OCI-LY1 (cell line): ENCODE measurements around the gene KCNK4.

Experiments used
- H2AFZ ChIP-seq: fragments of 200-600 bp; sonication (generic), shearing (Covaris generic); 2 replicates; pipeline ENCODE4 v1.6.0; 2014; ENCODE audit warnings: antibody characterized with exemption, mild to moderate bottlenecking, low read length
- H3F3A ChIP-seq: fragments of 200-600 bp; sonication (generic), shearing (Covaris generic); 2 replicates; pipeline ENCODE4 v1.6.0; 2014; ENCODE audit warnings: mild to moderate bottlenecking, antibody characterized with exemption, low read length, moderate library complexity; ENCODE audit not compliant: insufficient read depth
- H3K27ac ChIP-seq: fragments of 200-600 bp; sonication (generic); 2 replicates; pipeline ENCODE4 v1.5.1; 2014; ENCODE audit warnings: low read length, mixed run types, mild to moderate bottlenecking, low read depth; ENCODE audit not compliant: poor library complexity, severe bottlenecking
- H3K27me3 ChIP-seq: fragments of 200-600 bp; sonication (generic); 2 replicates; pipeline ENCODE4 v1.6.0; 2014; ENCODE audit warnings: antibody characterized with exemption, mild to moderate bottlenecking, low read length, moderate library complexity; ENCODE audit not compliant: insufficient read depth
- H3K36me3 ChIP-seq: fragments of 200-600 bp; sonication (generic); 2 replicates; pipeline ENCODE4 v1.6.1; 2014; ENCODE audit warnings: mild to moderate bottlenecking, antibody characterized with exemption, low read length, moderate library complexity, mixed read lengths; ENCODE audit not compliant: insufficient read depth
- H3K4me1 ChIP-seq: fragments of 200-600 bp; sonication (generic); 2 replicates; pipeline ENCODE4 v1.5.1; 2014; ENCODE audit warnings: mild to moderate bottlenecking, low read length, moderate library complexity; ENCODE audit not compliant: insufficient read depth, severe bottlenecking
- H3K4me2 ChIP-seq: fragments of 200-600 bp; sonication (generic), shearing (Covaris generic); 2 replicates; pipeline ENCODE4 v1.6.1; 2014; ENCODE audit warnings: low read length
- H3K4me3 ChIP-seq: fragments of 200-600 bp; sonication (generic); 2 replicates; pipeline ENCODE4 v1.5.1; 2014; ENCODE audit warnings: low read length, low read depth, mild to moderate bottlenecking, mixed read lengths; ENCODE audit not compliant: poor library complexity, severe bottlenecking
- H3K79me2 ChIP-seq: fragments of 200-600 bp; shearing (Covaris generic); 2 replicates; pipeline ENCODE4 v1.6.1; 2016; ENCODE audit warnings: mixed run types, low read length, mixed read lengths; ENCODE audit not compliant: insufficient read depth
- H3K9ac ChIP-seq: fragments of 200-600 bp; sonication (generic), shearing (Covaris generic); 2 replicates; pipeline ENCODE4 v1.6.1; 2014; ENCODE audit warnings: mild to moderate bottlenecking, low read length, mixed read lengths
- H3K9me2 ChIP-seq: fragments of 200-600 bp; sonication (generic), shearing (Covaris generic); 2 replicates; pipeline ENCODE4 v1.6.1; 2014; ENCODE audit warnings: low read depth, mild to moderate bottlenecking, low read length, mixed read lengths
- H3K9me3 ChIP-seq: fragments of 200-600 bp; shearing (Covaris generic); 2 replicates; pipeline ENCODE4 v1.6.1; 2014; ENCODE audit warnings: low read length, mixed read lengths
- H4K20me1 ChIP-seq: fragments of 200-600 bp; sonication (generic), shearing (Covaris generic); 2 replicates; pipeline ENCODE4 v1.6.0; 2016; ENCODE audit warnings: mild to moderate bottlenecking, low read length; ENCODE audit not compliant: insufficient read depth
- EZH2 ChIP-seq: fragments of 200-600 bp; sonication (generic), shearing (Covaris generic); IDR thresholded peaks from 2 replicates; pipeline ENCODE4 v1.8.0; 2017; ENCODE audit warnings: borderline replicate concordance, mixed run types, mild to moderate bottlenecking, antibody characterized with exemption, low read length, moderate library complexity, mixed read lengths
- TF ChIP-seq, protein P1 (sequence below): fragments of 200-600 bp; sonication (generic), shearing (Covaris generic); IDR thresholded peaks from 2 replicates; pipeline ENCODE4 v1.5.1; 2017; ENCODE audit warnings: mild to moderate bottlenecking, antibody characterized with exemption, low read length, moderate library complexity, mixed read lengths

Gene KCNK4

DNA sequence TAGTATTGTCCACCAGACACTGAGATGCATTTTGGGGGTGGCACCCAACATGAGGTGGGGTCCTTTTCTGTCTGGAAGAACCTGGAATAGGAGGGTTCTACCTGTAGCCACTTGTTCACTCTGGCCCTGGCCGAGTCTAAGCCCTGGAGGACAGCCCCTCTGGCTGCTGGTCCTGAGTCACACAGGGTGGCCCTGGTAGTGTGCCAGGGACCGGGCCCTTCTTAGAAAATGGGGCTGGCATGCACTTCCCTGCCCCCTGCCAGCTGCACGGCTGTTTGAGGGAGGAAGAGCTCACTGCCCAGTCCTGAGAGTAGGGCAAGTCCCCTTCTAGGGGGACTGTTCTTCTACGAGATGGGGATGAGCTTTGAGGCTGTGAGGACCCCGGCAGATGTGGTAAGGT is 37.6 kb upstream of the KCNK4 start:
- TF ChIP-seq, protein P1, sequence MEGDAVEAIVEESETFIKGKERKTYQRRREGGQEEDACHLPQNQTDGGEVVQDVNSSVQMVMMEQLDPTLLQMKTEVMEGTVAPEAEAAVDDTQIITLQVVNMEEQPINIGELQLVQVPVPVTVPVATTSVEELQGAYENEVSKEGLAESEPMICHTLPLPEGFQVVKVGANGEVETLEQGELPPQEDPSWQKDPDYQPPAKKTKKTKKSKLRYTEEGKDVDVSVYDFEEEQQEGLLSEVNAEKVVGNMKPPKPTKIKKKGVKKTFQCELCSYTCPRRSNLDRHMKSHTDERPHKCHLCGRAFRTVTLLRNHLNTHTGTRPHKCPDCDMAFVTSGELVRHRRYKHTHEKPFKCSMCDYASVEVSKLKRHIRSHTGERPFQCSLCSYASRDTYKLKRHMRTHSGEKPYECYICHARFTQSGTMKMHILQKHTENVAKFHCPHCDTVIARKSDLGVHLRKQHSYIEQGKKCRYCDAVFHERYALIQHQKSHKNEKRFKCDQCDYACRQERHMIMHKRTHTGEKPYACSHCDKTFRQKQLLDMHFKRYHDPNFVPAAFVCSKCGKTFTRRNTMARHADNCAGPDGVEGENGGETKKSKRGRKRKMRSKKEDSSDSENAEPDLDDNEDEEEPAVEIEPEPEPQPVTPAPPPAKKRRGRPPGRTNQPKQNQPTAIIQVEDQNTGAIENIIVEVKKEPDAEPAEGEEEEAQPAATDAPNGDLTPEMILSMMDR: no peak
- TF ChIP-seq EZH2: no peak
- Histone ChIP-seq H3K36me3 (peaks cover 12% of the 10 kb centered on the region; the same call in 1 of the 2 replicates), H3K4me1 (peaks cover 22% of the 10 kb centered on the region), H3K27ac (no peak overlapping the region), H2AFZ (no peak overlapping the region), H3F3A (no peaks in the 10 kb centered on the region), H3K9me3 (no peaks in the 10 kb centered on the region), H3K4me3 (no peak overlapping the region), H3K9ac (no peak overlapping the region), H4K20me1 (no peaks in the 10 kb centered on the region), H3K79me2 (no peaks in the 10 kb centered on the region), H3K27me3 (no peaks in the 10 kb centered on the region), H3K9me2 (no peaks in the 10 kb centered on the region), H3K4me2 (no peak overlapping the region)

DNA sequence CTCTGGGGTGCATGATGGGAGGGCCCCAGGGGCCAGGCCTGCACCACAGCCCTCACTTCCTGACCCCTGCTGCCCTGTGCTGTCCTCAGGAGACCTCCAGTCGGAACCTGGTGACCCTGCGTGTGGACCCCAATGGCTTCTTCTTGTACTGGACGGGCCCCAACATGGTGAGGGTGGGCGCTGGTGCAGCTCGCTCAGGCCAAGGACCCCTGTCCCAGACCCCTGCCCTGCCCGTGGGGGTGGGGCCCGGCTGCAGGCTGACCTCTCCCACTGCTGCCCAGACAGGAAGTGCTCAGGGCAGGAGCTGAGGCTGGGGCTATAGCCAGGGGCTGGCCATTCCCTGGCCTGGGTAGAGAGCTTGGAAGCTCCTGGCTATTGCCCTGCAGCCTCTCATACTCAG is 36.8 kb upstream of the KCNK4 start:
- H3K27ac ChIP-seq: no peak overlapping the region

DNA sequence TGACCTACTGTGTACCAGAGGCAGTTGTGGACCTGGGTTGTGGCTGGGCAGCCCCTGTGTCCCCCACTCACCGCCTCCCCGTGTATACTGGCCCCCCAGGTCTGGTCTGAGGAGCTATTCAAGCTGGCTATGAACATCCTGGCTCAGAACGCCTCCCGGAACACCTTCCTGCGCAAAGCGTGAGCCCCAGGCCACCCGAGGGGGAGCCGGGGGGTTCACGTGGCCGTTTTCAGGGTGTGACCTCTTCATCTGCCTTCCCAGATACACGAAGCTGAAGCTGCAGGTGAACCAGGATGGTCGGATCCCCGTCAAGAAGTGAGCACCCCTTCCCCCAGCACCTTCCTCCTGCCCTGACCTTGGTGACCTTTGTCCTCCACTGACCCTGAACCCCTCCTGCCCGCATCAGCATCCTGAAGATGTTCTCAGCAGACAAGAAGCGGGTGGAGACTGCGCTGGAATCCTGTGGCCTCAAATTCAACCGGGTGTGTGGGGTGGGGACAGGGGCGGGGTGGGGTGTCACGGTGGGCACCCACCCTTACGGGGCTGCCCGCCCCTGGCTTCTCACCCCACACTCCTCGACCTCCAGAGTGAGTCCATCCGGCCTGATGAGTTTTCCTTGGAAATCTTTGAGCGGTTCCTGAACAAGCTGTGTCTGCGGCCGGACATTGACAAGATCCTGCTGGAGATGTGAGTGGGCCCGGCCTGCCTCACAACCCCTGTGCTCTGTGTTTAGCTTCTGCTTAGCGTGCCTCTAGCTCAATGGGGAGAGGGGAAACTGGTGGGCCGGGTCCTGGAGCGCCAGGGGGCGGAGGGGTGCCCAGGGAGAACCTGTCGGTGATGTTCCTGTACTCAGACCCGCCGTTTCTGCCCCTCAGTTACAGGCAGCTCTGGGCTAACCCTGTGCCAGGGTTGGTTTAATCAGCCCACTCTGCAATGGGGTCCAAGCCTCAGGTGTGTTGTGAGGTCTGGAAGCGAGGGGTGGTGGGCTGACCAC is 35.7 kb upstream of the KCNK4 start:
- H3K4me1 ChIP-seq: peaks cover 21% of the 10 kb centered on the region
- peaks cover 30% of the 10 kb centered on the region; the same call in 1 of the 2 replicates for H3K36me3 ChIP-seq
- no peaks in the 10 kb centered on the region for H4K20me1 ChIP-seq
- no peaks in the 10 kb centered on the region for H3K9me2 ChIP-seq
- no peaks in the 10 kb centered on the region for H3K79me2 ChIP-seq
- H3K9ac ChIP-seq: no peak overlapping the region
- TF ChIP-seq EZH2: no peak
- TF ChIP-seq, protein P1: no peak
- H3K4me3 ChIP-seq: no peak overlapping the region
- no peaks in the 10 kb centered on the region for H3K9me3 ChIP-seq
- H3K27ac ChIP-seq: no peak overlapping the region
- no peak overlapping the region for H3K4me2 ChIP-seq
- H2AFZ ChIP-seq: no peak overlapping the region
- H3F3A ChIP-seq: no peaks in the 10 kb centered on the region
- no peaks in the 10 kb centered on the region for H3K27me3 ChIP-seq

More for the DNA sequence above, 36.8 kb upstream of the KCNK4 start:
- peaks cover 20% of the 10 kb centered on the region; the same call in 1 of the 2 replicates for H3K36me3 ChIP-seq
- no peaks in the 10 kb centered on the region for H3K9me3 ChIP-seq
- H4K20me1 ChIP-seq: no peaks in the 10 kb centered on the region
- no peaks in the 10 kb centered on the region for H3K79me2 ChIP-seq
- H3K9me2 ChIP-seq: no peaks in the 10 kb centered on the region
- H3K4me3 ChIP-seq: no peak overlapping the region
- H3F3A ChIP-seq: no peaks in the 10 kb centered on the region
- H3K4me2 ChIP-seq: no peak overlapping the region
- no peak overlapping the region for H2AFZ ChIP-seq
- TF ChIP-seq EZH2: no peak
- TF ChIP-seq, protein P1: no peak
- no peak overlapping the region for H3K9ac ChIP-seq
- H3K4me1 ChIP-seq: peaks cover 22% of the 10 kb centered on the region
- no peaks in the 10 kb centered on the region for H3K27me3 ChIP-seq
